Measurements from ENCODE around the gene KCNQ2.

The KCNQ2 gene

GRCh38 chr20:63463400-63464288 lies 8.8 kb downstream of the KCNQ2 start:
- Histone ChIP-seq H3K4me3 (ENCODE audit: low read length) (no peak overlapping the region), H3K27ac (ENCODE audit: low read length) (no peak overlapping the region), H3K4me1 (ENCODE audit: control insufficient read depth, insufficient read depth, low read length) (peaks cover 2% of the 10 kb centered on the region; the same call in 1 of the 2 replicates), H3K27me3 (ENCODE audit: control insufficient read depth, insufficient read depth, low read length) (no peaks in the 10 kb centered on the region), H3K9me3 (ENCODE audit: control insufficient read depth, insufficient read depth, low read length) (no peaks in the 10 kb centered on the region), H3K36me3 (ENCODE audit: control insufficient read depth, insufficient read depth, low read length) (no peaks in the 10 kb centered on the region; the same call in 1 of the 2 replicates)
- WGBS (ENCODE audit: insufficient coverage, insufficient read length) = no CpG with 5 or more reads among the region's 22 CpGs
- no peak for DNase-seq (ENCODE audit: low read depth, low spot score)

GRCh38 chr20:63462244-63462643 lies 10.2 kb downstream of the KCNQ2 start:
- Histone ChIP-seq H3K4me1 (ENCODE audit: control insufficient read depth, insufficient read depth, low read length) (peaks cover 2% of the 10 kb centered on the region; the same call in 1 of the 2 replicates), H3K36me3 (ENCODE audit: control insufficient read depth, insufficient read depth, low read length) (no peaks in the 10 kb centered on the region; the same call in 1 of the 2 replicates), H3K27me3 (ENCODE audit: control insufficient read depth, insufficient read depth, low read length) (no peaks in the 10 kb centered on the region), H3K4me3 (ENCODE audit: low read length) (no peak overlapping the region), H3K27ac (ENCODE audit: low read length) (no peak overlapping the region), H3K9me3 (ENCODE audit: control insufficient read depth, insufficient read depth, low read length) (no peaks in the 10 kb centered on the region)
- no peak for DNase-seq (ENCODE audit: low read depth, low spot score)
- WGBS (ENCODE audit: insufficient coverage, insufficient read length) = no CpG with 5 or more reads among the region's 2 CpGs

- Histone ChIP-seq H3K4me3 (ENCODE audit: low read length) (no peak overlapping the region), H3K27ac (ENCODE audit: low read length) (no peak overlapping the region), H3K9me3 (ENCODE audit: control insufficient read depth, insufficient read depth, low read length) (no peaks in the 10 kb centered on the region), H3K4me1 (ENCODE audit: control insufficient read depth, insufficient read depth, low read length) (peaks cover 2% of the 10 kb centered on the region; the same call in 1 of the 2 replicates), H3K36me3 (ENCODE audit: control insufficient read depth, insufficient read depth, low read length) (no peaks in the 10 kb centered on the region; the same call in 1 of the 2 replicates), H3K27me3 (ENCODE audit: control insufficient read depth, insufficient read depth, low read length) (no peaks in the 10 kb centered on the region)
- no CpG with 5 or more reads among the region's 22 CpGs for WGBS (ENCODE audit: insufficient coverage, insufficient read length)
- no peak for DNase-seq (ENCODE audit: low read depth, low spot score)
Measured at GRCh38 chr20:63461104-63461763, 11.2 kb downstream of the KCNQ2 start.

- no peaks in the 10 kb centered on the region; the same call in 1 of the 2 replicates for H3K36me3 ChIP-seq (ENCODE audit: control insufficient read depth, insufficient read depth, low read length)
- H3K4me3 ChIP-seq (ENCODE audit: low read length) = no peak overlapping the region
- DNase-seq (ENCODE audit: low read depth, low spot score) = no peak
- WGBS (ENCODE audit: insufficient coverage, insufficient read length) = no CpG with 5 or more reads among the region's 17 CpGs
- H3K27me3 ChIP-seq (ENCODE audit: control insufficient read depth, insufficient read depth, low read length) = no peaks in the 10 kb centered on the region
- no peaks in the 10 kb centered on the region for H3K9me3 ChIP-seq (ENCODE audit: control insufficient read depth, insufficient read depth, low read length)
- H3K4me1 ChIP-seq (ENCODE audit: control insufficient read depth, insufficient read depth, low read length) = peaks cover 9% of the 10 kb centered on the region
- no peak overlapping the region for H3K27ac ChIP-seq (ENCODE audit: low read length)
Measured at GRCh38 chr20:63459070-63459380, 13.4 kb downstream of the KCNQ2 start.

GRCh38 chr20:63458170-63459069 lies 14.0 kb downstream of the KCNQ2 start:
- no peak overlapping the region for H3K4me3 ChIP-seq (ENCODE audit: low read length)
- no peak overlapping the region for H3K27ac ChIP-seq (ENCODE audit: low read length)
- no peak for DNase-seq (ENCODE audit: low read depth, low spot score)
- no peaks in the 10 kb centered on the region for H3K27me3 ChIP-seq (ENCODE audit: control insufficient read depth, insufficient read depth, low read length)
- H3K4me1 ChIP-seq (ENCODE audit: control insufficient read depth, insufficient read depth, low read length) = peaks cover 9% of the 10 kb centered on the region
- no CpG with 5 or more reads among the region's 36 CpGs for WGBS (ENCODE audit: insufficient coverage, insufficient read length)
- no peaks in the 10 kb centered on the region for H3K9me3 ChIP-seq (ENCODE audit: control insufficient read depth, insufficient read depth, low read length)
- H3K36me3 ChIP-seq (ENCODE audit: control insufficient read depth, insufficient read depth, low read length) = no peaks in the 10 kb centered on the region; the same call in 1 of the 2 replicates

- no peaks in the 10 kb centered on the region; the same call in 1 of the 2 replicates for H3K36me3 ChIP-seq (ENCODE audit: control insufficient read depth, insufficient read depth, low read length)
- no peak overlapping the region for H3K27ac ChIP-seq (ENCODE audit: low read length)
- H3K4me1 ChIP-seq (ENCODE audit: control insufficient read depth, insufficient read depth, low read length) = peaks cover 11% of the 10 kb centered on the region
- DNase-seq (ENCODE audit: low read depth, low spot score) = no peak
- H3K9me3 ChIP-seq (ENCODE audit: control insufficient read depth, insufficient read depth, low read length) = no peaks in the 10 kb centered on the region
- no peak overlapping the region for H3K4me3 ChIP-seq (ENCODE audit: low read length)
- no CpG with 5 or more reads among the region's 17 CpGs for WGBS (ENCODE audit: insufficient coverage, insufficient read length)
- no peaks in the 10 kb centered on the region for H3K27me3 ChIP-seq (ENCODE audit: control insufficient read depth, insufficient read depth, low read length)
Measured at GRCh38 chr20:63457737-63458136, 14.7 kb downstream of the KCNQ2 start.

GRCh38 chr20:63456429-63457284 lies 15.8 kb downstream of the KCNQ2 start:
- peaks cover 11% of the 10 kb centered on the region for H3K4me1 ChIP-seq (ENCODE audit: control insufficient read depth, insufficient read depth, low read length)
- H3K4me3 ChIP-seq (ENCODE audit: low read length) = no peak overlapping the region
- H3K27ac ChIP-seq (ENCODE audit: low read length) = no peak overlapping the region
- no peaks in the 10 kb centered on the region for H3K9me3 ChIP-seq (ENCODE audit: control insufficient read depth, insufficient read depth, low read length)
- H3K27me3 ChIP-seq (ENCODE audit: control insufficient read depth, insufficient read depth, low read length) = no peaks in the 10 kb centered on the region
- no CpG with 5 or more reads among the region's 40 CpGs for WGBS (ENCODE audit: insufficient coverage, insufficient read length)
- no peak for DNase-seq (ENCODE audit: low read depth, low spot score)
- no peaks in the 10 kb centered on the region; the same call in 1 of the 2 replicates for H3K36me3 ChIP-seq (ENCODE audit: control insufficient read depth, insufficient read depth, low read length)

- H3K36me3 ChIP-seq (ENCODE audit: control insufficient read depth, insufficient read depth, low read length) = no peaks in the 10 kb centered on the region; the same call in 1 of the 2 replicates
- DNase-seq (ENCODE audit: low read depth, low spot score) = no peak
- peaks cover 11% of the 10 kb centered on the region for H3K4me1 ChIP-seq (ENCODE audit: control insufficient read depth, insufficient read depth, low read length)
- H3K4me3 ChIP-seq (ENCODE audit: low read length) = no peak overlapping the region
- H3K27ac ChIP-seq (ENCODE audit: low read length) = no peak overlapping the region
- no peaks in the 10 kb centered on the region for H3K27me3 ChIP-seq (ENCODE audit: control insufficient read depth, insufficient read depth, low read length)
- H3K9me3 ChIP-seq (ENCODE audit: control insufficient read depth, insufficient read depth, low read length) = no peaks in the 10 kb centered on the region
- no CpG with 5 or more reads among the region's 10 CpGs for WGBS (ENCODE audit: insufficient coverage, insufficient read length)
Measured at GRCh38 chr20:63455568-63455859, 16.9 kb downstream of the KCNQ2 start.

- WGBS (ENCODE audit: insufficient coverage, insufficient read length) = no CpG with 5 or more reads among the region's 35 CpGs
Measured at GRCh38 chr20:63454731-63455567, 17.5 kb downstream of the KCNQ2 start.

More at GRCh38 chr20:63454731-63455567, 17.5 kb downstream of the KCNQ2 start:
- Histone ChIP-seq H3K4me1 (ENCODE audit: control insufficient read depth, insufficient read depth, low read length) (peaks cover 11% of the 10 kb centered on the region), H3K4me3 (ENCODE audit: low read length) (no peak overlapping the region), H3K27me3 (ENCODE audit: control insufficient read depth, insufficient read depth, low read length) (no peaks in the 10 kb centered on the region), H3K36me3 (ENCODE audit: control insufficient read depth, insufficient read depth, low read length) (no peaks in the 10 kb centered on the region; the same call in 1 of the 2 replicates), H3K27ac (ENCODE audit: low read length) (no peak overlapping the region), H3K9me3 (ENCODE audit: control insufficient read depth, insufficient read depth, low read length) (no peaks in the 10 kb centered on the region)
- DNase-seq (ENCODE audit: low read depth, low spot score) = no peak
